Breast epithelium (tissue), 4 donors: Measurements from ENCODE around the gene PIK3CD. TPM values are rescaled to one million over a fixed set of nuclear protein-coding genes. Genes with fewer than 3 reads are reported as not detected.

Source experiments
- DNase-seq, 2 donors: peaks; one replicate each; pipeline ENCODE4 v3.0.0-alpha.2; 2019; ENCODE audit warnings: low spot score in 2 of 2
- H3K27ac ChIP-seq, 2 donors: fragments of 200-600 bp; sonication (generic) in 1 of 2; one replicate each; pipeline ENCODE4 v1.5.1; 2016 to 2019; ENCODE audit warnings: mild to moderate bottlenecking in 1 of 2
- H3K27me3 ChIP-seq, 2 donors: fragments of 200-600 bp; sonication (generic) in 1 of 2; one replicate each; pipeline versions ENCODE4 v1.5.1 to v1.6.0; 2017 to 2019; ENCODE audit warnings: control low read depth in 1 of 2, mild to moderate bottlenecking in 1 of 2
- H3K36me3 ChIP-seq: fragments of 200-600 bp; one replicate; pipeline ENCODE4 v1.5.1; 2019
- H3K4me1 ChIP-seq, 2 donors: fragments of 200-600 bp; sonication (generic); one replicate each; pipeline ENCODE4 v1.5.1; 2016 to 2019; ENCODE audit warnings: control low read depth in 1 of 2
- H3K4me3 ChIP-seq, 3 donors: fragments of 200-600 bp; sonication (generic); 1 replicate in 2 of 3; 2 replicates in 1 of 3; pipeline ENCODE4 v1.5.1; 2016 to 2019; ENCODE audit warnings: mild to moderate bottlenecking in 3 of 3, moderate library complexity in 2 of 3
- H3K9me3 ChIP-seq, 2 donors: fragments of 200-600 bp; sonication (generic) in 1 of 2; one replicate each; pipeline ENCODE4 v1.5.1; 2016 to 2019; ENCODE audit warnings: control low read depth in 1 of 2
- POLR2A ChIP-seq: fragments of 450-650 bp; IDR thresholded peaks from one replicate; pipeline ENCODE4 v1.6.1; 2016; ENCODE audit warnings: antibody characterized with exemption, mild to moderate bottlenecking, moderate library complexity
- POLR2AphosphoS5 ChIP-seq, 3 donors: sonication (generic); formaldehyde crosslinking; IDR thresholded peaks; one replicate each; pipeline ENCODE4 v1.6.1; 2017; ENCODE audit warnings: antibody characterized with exemption in 3 of 3
- intact Hi-C: fragments of 100-400 bp; cut with DNase I; formaldehyde crosslinking; loops from one replicate; pipeline ENCODE4 v1.15.1; 2023; ENCODE audit warnings: low total_unique reads
- total RNA-seq, 3 donors: library from RNA; depleted of rRNA; stranded (reverse); fragments of >200 nt; gene quantifications; one replicate each; pipeline ENCODE4 v1.1.0, GENCODE V29; 2016
- TF ChIP-seq, protein P1 (sequence below), 3 donors: fragments of 450-650 bp; IDR thresholded peaks; one replicate each; pipeline ENCODE4 v1.5.1; 2016 to 2017; ENCODE audit warnings: antibody characterized with exemption in 3 of 3, mild to moderate bottlenecking in 3 of 3, moderate library complexity in 3 of 3

Gene PIK3CD
- total RNA-seq, 3 donors from 2014 or later = 8.2 to 12.1 (median 11.9) TPM

DNA sequence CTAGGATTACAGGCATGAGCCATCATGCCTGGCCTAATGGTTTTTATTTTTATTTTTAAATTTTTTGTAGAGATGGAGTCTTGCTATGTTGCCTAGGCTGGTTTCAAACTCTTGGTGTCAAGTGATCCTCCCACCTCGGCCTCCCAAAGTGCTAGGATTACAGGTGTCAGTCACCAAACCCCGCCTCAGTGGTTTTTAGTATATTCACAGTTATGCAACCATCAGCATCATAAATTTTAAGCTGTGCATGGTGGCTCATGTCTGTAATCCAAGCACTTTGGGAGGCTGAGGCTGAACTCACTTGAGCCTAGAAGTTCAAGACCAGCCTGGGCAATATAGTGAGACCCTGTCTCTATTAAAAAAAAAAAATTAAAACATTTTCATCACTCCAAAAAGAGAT lies 28.6 kb downstream of the PIK3CD start:
- Histone ChIP-seq H3K9me3 (no peaks in the 10 kb centered on the region), H3K4me3 (no peak overlapping the region), H3K27ac (no peak overlapping the region), H3K36me3 (no peaks in the 10 kb centered on the region), H3K27me3 (no peaks in the 10 kb centered on the region), H3K4me1 (no peaks in the 10 kb centered on the region)
- intact Hi-C loops = no loop called here
- TF ChIP-seq POLR2A = no peak
- no peak for DNase-seq

DNA sequence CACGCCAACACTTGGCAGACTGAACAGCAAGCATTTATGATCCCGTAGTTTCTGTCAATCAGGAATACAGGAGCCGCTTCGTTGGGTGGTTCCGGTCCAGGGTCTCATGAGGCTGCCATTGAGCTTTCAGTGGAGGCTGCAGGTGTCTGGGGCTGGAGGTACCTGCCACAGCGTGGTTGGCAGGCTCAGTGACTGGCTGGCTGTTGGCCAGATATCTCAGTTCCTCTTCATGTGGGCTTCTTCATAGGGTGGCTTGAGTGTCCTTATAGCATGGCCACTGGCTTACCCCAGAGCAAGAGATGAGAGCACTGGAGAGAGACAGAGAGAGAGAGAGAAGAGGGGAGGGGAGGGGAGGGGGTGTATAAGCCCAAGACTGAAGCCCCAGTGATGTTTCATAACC lies 29.3 kb downstream of the PIK3CD start:
- Histone ChIP-seq H3K27me3 (no peaks in the 10 kb centered on the region), H3K9me3 (no peaks in the 10 kb centered on the region), H3K27ac (no peak overlapping the region), H3K4me3 (no peak overlapping the region), H3K36me3 (no peaks in the 10 kb centered on the region), H3K4me1 (no peaks in the 10 kb centered on the region)
- DNase-seq = no peak
- intact Hi-C loops = no loop called here
- no peak for TF ChIP-seq POLR2AphosphoS5 (IDR thresholded peaks at IDR 0.05)
- no peak for TF ChIP-seq POLR2A
- TF ChIP-seq, protein P1, sequence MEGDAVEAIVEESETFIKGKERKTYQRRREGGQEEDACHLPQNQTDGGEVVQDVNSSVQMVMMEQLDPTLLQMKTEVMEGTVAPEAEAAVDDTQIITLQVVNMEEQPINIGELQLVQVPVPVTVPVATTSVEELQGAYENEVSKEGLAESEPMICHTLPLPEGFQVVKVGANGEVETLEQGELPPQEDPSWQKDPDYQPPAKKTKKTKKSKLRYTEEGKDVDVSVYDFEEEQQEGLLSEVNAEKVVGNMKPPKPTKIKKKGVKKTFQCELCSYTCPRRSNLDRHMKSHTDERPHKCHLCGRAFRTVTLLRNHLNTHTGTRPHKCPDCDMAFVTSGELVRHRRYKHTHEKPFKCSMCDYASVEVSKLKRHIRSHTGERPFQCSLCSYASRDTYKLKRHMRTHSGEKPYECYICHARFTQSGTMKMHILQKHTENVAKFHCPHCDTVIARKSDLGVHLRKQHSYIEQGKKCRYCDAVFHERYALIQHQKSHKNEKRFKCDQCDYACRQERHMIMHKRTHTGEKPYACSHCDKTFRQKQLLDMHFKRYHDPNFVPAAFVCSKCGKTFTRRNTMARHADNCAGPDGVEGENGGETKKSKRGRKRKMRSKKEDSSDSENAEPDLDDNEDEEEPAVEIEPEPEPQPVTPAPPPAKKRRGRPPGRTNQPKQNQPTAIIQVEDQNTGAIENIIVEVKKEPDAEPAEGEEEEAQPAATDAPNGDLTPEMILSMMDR (IDR thresholded peaks at IDR 0.05) = no peak

DNA sequence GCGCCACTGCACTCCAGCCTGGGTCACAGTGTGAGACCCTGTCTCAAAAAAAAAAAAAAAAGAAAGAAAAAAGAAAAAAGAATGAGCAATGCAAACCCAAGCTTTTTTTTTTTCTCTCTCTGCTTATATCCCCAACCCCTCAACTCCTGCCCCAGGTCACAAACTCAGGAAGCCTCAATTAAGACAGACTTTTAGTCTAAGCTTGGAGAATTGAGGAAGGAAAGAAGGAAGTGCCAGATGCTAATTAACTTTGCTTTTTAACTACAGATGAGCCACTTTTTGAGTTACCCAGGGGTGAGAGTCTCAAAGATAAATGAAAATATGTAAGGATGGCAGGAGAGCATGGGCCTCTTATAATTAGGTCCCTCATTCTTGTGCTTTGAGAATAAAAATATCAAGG lies 33.3 kb downstream of the PIK3CD start:
- intact Hi-C loops = no loop called here
- no peak for DNase-seq
- TF ChIP-seq POLR2AphosphoS5 (IDR thresholded peaks at IDR 0.05) = no peak
- TF ChIP-seq POLR2A = no peak
- TF ChIP-seq, protein P1 (IDR thresholded peaks at IDR 0.05) = no peak
- Histone ChIP-seq H3K4me1 (no peaks in the 10 kb centered on the region), H3K27ac (no peak overlapping the region), H3K4me3 (no peak overlapping the region), H3K36me3 (no peaks in the 10 kb centered on the region), H3K27me3 (no peaks in the 10 kb centered on the region), H3K9me3 (no peaks in the 10 kb centered on the region)

DNA sequence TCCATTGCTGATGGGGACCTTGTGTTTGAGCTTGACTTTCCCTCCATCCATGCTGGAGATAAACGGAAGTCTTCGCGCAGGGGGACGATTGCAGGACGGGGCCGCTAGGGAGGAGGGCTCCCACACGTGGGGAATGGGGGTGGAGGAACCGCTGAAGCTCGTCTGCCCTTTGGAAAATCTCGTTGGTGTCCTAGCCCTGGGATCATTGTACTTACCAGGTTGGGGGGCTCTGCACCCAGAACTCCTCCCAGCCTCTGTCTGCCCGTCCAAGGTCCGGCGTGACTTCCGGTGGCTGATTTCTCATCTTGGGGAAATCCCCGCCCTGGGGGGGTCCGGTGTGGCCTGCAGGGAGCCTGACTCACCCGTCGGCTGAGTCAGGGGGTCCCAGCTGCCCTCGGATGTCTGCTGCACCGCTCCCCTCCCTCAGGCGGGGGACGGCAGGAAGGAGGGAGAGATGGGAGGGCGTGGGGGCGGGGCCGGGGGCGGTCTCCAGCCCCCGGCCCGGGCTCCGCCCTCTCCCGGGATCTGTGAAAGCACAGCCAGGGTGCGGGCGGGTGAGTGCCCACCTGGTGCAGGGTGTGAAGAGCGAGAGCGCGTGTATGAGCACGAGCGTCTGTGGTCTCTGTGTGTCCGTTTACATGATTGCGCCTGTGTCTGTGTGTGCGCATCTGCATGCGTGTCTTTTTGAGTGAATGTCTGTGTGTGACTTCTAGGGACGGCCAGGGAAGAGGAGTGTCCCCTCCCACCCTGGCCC lies 35.8 kb downstream of the PIK3CD start:
- TF ChIP-seq POLR2A = no peak
- TF ChIP-seq POLR2AphosphoS5 (IDR thresholded peaks at IDR 0.05) = peak in 1 of 3 donors; percentile 5
- TF ChIP-seq, protein P1 (IDR thresholded peaks at IDR 0.05) = peak in 1 of 3 donors; percentile 13
- Histone ChIP-seq H3K4me3 (peak overlapping the region; percentile 43 to 97 (median 86)), H3K27ac (peak overlapping the region; percentile 60 to 77), H3K9me3 (no peaks in the 10 kb centered on the region), H3K27me3 (no peaks in the 10 kb centered on the region), H3K4me1 (peaks cover 0 to 9% of the 10 kb centered on the region in 2 donors), H3K36me3 (no peaks in the 10 kb centered on the region)
- no peak for DNase-seq
- intact Hi-C loops = no loop called here

DNA sequence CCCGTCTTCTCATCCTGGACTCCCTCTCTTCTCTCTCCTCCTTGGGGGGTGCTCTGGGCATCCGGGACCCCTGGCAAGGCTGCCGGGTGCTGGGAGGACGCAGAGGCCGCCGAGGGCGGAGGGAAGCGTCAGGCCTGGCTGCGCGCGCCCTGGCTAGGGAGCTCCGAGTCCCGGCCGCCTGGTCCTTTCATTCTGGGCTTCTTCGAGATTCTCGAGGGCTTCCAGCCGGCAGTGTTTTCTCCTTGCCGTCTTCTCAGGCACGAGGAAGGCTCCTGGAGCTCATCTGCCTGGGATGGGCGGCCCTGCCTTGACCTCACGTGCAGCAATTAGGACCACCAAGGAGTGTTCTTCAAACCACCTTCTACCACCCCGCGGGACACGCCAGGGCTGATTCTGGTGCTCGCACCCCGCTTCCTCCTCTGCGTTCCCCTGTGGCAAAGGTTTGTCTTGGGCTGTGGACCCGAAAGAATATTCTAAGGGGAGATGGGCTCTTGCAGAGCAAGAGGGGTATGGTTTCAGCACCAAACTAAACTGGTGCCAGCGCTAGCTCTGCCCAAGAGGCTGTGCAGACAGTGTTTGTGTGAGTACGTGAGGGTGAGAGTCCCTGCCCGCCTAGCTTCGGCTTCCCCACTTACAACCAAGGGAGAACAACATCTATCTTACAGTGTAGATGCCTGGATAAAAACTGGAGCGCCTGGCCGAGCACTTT lies 36.5 kb downstream of the PIK3CD start:
- TF ChIP-seq, protein P1 (IDR thresholded peaks at IDR 0.05) = no peak
- TF ChIP-seq POLR2A = no peak
- no peak for TF ChIP-seq POLR2AphosphoS5 (IDR thresholded peaks at IDR 0.05)
- no peaks in the 10 kb centered on the region for H3K36me3 ChIP-seq
- H3K4me3 ChIP-seq = peak overlapping the region; percentile 43 to 97 (median 86)
- H3K27me3 ChIP-seq = no peaks in the 10 kb centered on the region
- intact Hi-C loops = no loop called here
- H3K4me1 ChIP-seq = peaks cover 0 to 9% of the 10 kb centered on the region in 2 donors
- no peaks in the 10 kb centered on the region for H3K9me3 ChIP-seq
- H3K27ac ChIP-seq = peak overlapping the region; percentile 49 to 60
- no peak for DNase-seq
